Type B pancreatic cell (in vitro differentiated cells): ENCODE measurements around the gene ACADVL. TPM values are rescaled to one million over a fixed set of nuclear protein-coding genes. Genes with fewer than 3 reads are reported as not detected.
"Not testable (repeated sequence)": the region's sequence is repeated elsewhere in the genome, so short reads cannot be mapped to it uniquely, and the experiment has no call there.

Experiments
- DNase-seq: peaks from one replicate; pipeline ENCODE4 v3.0.0; 2021; ENCODE audit warnings: mixed read lengths; ENCODE audit not compliant: unreplicated experiment; ENCODE audit errors: extremely low spot score
- H3K27ac Mint-ChIP-seq: 2 replicates; pipeline ENCODE4 v1.8.0; 2021; ENCODE audit warnings: mild to moderate bottlenecking, mixed read lengths
- H3K27me3 Mint-ChIP-seq: 2 replicates; pipeline ENCODE4 v1.8.0; 2021; ENCODE audit warnings: mixed read lengths
- H3K36me3 Mint-ChIP-seq: 2 replicates; pipeline ENCODE4 v1.8.0; 2021; ENCODE audit warnings: mixed read lengths
- H3K4me1 Mint-ChIP-seq: one replicate; pipeline ENCODE4 v1.8.0; 2021; ENCODE audit warnings: mixed read lengths; ENCODE audit not compliant: unreplicated experiment
- H3K4me3 Mint-ChIP-seq: 2 replicates; pipeline ENCODE4 v1.8.0; 2021; ENCODE audit warnings: mild to moderate bottlenecking, mixed read lengths
- H3K9me3 Mint-ChIP-seq: 2 replicates; pipeline ENCODE4 v1.8.0; 2021; ENCODE audit warnings: mixed read lengths
- long read RNA-seq: library from polyadenylated mRNA; unstranded; transcript quantifications from one replicate; pipeline ENCODE4 v2.0.0, GENCODE V29; 2020
- total RNA-seq: library from RNA; stranded (reverse); gene quantifications from 2 replicates; pipeline ENCODE4 v1.2.1, GENCODE V29; 2021; ENCODE audit warnings: low replicate concordance
- TF ChIP-seq, protein P1 (sequence below): fragments of 200-600 bp; sonication (generic); conservative IDR thresholded peaks from 2 replicates; pipeline ENCODE4 v1.5.0; 2021; ENCODE audit warnings: antibody characterized with exemption, mild to moderate bottlenecking

The ACADVL gene
- total RNA-seq: 573 and 617 TPM in 2 replicates
- long read RNA-seq, partial matches to known transcripts: 60 of 79 reads
- long read RNA-seq, other reads (novel, unspliced or antisense): 15 of 79 reads

DNA sequence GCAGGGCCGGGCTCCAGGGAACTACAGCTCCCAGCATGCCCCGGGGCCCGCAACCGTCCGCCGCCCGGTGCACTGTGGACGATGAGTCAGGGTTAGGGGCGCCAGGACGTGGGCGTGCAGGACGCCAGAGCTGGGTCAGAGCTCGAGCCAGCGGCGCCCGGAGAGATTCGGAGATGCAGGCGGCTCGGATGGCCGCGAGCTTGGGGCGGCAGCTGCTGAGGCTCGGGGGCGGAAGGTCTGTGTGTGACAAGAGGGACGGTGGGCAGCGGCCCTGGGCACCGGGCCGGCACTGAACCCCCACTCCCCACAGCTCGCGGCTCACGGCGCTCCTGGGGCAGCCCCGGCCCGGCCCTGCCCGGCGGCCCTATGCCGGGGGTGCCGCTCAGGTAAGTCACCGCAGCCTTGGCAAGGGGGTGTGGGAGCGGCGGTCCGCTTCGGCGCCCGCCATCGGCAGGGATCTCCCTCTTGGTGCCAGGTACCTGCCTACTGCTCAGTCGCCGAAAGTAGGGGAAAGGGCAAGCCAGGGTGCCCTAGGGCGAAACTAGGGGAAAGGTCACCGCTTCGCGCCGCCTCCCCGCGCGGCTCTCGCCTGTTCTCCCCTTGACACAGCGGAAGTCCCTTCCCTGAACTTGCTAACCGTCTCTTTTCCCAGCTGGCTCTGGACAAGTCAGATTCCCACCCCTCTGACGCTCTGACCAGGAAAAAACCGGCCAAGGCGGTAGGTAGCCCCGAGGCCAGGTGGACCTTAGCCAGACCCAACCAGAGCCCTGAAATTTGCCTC lies at the start of gene ACADVL, which contains the start of gene DLG4:
TSS of gene ACADVL (plus strand) at position 127 of the 781 bp plus-strand sequence. CDS start at position 174, 47 bp downstream.
TSS of gene DLG4 (minus strand) at position 25 of the 781 bp plus-strand sequence.
- Mint-ChIP-seq H3K4me3 (peak within 1 kb of the TSS; percentile 97), H3K9me3 (no peaks in the 10 kb centered on the region), H3K27ac (peak within 1 kb of the TSS; percentile 97), H3K27me3 (peaks cover 6% of the 10 kb centered on the region), H3K36me3 (peaks cover 8% of the 10 kb centered on the region), H3K4me1 (peaks cover 42% of the 10 kb centered on the region)
- DNase-seq: peak; percentile 87
- TF ChIP-seq, protein P1, sequence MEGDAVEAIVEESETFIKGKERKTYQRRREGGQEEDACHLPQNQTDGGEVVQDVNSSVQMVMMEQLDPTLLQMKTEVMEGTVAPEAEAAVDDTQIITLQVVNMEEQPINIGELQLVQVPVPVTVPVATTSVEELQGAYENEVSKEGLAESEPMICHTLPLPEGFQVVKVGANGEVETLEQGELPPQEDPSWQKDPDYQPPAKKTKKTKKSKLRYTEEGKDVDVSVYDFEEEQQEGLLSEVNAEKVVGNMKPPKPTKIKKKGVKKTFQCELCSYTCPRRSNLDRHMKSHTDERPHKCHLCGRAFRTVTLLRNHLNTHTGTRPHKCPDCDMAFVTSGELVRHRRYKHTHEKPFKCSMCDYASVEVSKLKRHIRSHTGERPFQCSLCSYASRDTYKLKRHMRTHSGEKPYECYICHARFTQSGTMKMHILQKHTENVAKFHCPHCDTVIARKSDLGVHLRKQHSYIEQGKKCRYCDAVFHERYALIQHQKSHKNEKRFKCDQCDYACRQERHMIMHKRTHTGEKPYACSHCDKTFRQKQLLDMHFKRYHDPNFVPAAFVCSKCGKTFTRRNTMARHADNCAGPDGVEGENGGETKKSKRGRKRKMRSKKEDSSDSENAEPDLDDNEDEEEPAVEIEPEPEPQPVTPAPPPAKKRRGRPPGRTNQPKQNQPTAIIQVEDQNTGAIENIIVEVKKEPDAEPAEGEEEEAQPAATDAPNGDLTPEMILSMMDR: no peak

DNA sequence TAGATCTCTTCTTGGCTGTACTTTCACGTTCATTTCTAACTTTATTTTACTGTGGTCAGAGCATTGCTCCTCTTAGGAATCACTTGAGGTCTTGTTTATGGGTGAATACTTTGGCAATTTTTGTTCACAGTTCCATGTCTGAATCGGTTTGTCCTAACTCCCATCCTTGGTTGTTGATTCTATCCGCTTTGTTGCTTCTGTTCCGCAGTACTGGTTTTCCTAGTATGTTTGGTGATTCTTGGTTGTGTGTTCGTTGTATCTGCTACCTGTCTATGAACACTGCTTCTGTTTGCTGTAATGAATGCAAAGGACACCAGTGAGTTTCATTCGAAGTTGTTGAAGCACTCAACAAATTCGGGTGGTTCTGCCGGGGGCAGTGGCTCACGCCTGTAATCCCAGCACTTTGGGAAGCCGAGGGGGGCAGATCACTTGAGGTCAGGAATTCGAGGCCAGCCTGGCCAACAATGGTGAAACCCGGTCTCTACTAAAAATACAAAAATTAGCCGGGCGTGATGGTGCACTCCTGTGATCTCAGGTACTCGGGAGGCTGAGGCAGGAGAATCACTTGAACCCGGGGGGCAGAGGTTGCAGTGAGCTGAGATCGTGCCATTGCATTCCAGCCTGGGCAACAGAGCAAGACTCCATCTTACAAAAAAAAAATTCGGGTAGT lies 47.1 kb upstream of the ACADVL start:
- H3K4me3 Mint-ChIP-seq: not testable (repeated sequence)

DNA sequence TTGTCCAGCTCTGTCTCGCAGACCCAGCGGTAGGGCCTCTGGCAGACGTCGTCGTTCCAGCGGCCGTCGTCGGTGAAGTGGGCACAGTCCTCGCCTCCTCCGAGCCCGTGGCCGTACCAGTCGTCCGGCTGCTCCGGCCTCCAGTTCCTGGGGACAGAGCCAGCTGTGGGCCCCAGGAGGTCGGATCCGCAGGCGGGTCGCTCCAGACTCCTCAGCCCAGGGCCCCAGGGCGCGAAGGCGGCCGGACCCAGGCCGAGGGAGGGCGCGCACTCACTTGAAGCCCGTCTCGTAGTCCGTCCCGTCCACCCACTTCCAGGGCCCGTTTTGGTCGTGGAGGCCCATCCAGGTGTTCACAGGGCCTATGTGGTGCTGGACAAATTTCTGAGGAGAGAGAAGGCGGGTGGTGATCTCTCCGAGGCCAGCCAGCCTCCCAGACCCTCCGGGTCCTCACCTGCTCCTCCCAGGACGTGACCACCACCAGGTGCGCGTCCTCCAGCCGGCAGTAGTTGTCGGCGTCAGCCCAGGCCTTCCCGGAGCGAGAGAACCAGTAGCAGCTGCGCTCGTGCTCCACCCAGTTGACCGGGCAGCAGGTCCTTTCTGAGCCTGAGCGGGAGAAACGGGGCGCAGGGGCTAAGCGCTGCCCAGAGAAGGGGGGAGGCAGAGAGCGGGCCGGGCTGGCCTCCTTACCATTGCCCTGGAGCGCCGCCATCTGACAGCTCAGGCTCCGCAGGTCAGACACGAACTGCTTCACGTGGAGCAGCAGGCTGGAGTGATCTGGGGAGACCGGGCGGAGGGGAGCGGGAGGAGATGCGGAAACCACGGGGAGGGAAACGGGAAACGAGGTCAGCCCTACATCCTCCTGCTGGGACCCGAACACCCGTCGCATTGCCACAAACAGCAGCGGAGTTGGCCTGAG lies 45.8 kb upstream of the ACADVL start:
- TF ChIP-seq, protein P1: no peak
- Mint-ChIP-seq H3K4me1 (peaks cover 5% of the 10 kb centered on the region), H3K36me3 (peaks cover 6% of the 10 kb centered on the region), H3K27me3 (no peaks in the 10 kb centered on the region), H3K27ac (no peak overlapping the region), H3K4me3 (no peak overlapping the region), H3K9me3 (no peaks in the 10 kb centered on the region)
- no peak for DNase-seq

More for the DNA sequence above, 47.1 kb upstream of the ACADVL start:
- not testable (repeated sequence) for H3K4me1 Mint-ChIP-seq, H3K27me3 Mint-ChIP-seq, H3K36me3 Mint-ChIP-seq, H3K27ac Mint-ChIP-seq, DNase-seq, H3K9me3 Mint-ChIP-seq

DNA sequence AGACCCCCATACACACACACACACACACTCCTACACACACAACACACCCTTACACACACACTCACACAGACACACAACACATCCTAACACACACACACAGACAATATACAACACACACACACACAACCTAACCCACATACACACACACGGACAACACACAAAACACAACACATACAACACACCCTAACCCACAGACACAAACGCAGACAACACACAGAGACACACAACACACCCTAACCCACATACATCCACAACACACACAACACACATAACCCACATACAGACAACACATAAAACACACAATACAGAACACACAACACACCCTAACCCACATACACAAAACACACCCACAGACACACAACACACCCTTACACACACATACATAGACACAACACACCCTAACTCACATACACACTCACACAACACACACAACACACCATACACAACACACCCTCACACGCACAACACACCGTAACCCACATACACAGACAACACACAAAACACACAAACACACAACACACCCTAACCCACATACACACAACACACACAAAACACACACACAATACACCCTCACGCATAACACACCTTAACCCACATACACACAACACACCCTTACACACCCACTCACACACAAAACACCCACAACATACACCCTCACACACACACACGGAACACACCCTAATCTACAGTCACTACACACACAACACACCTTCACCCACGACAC lies 45.0 kb upstream of the ACADVL start:
- TF ChIP-seq, protein P1: no peak
- peaks cover 6% of the 10 kb centered on the region for H3K36me3 Mint-ChIP-seq
- no peak overlapping the region for H3K4me3 Mint-ChIP-seq
- H3K27ac Mint-ChIP-seq: no peak overlapping the region
- peaks cover 5% of the 10 kb centered on the region for H3K4me1 Mint-ChIP-seq
- H3K27me3 Mint-ChIP-seq: no peaks in the 10 kb centered on the region
- no peak for DNase-seq
- H3K9me3 Mint-ChIP-seq: no peaks in the 10 kb centered on the region

DNA sequence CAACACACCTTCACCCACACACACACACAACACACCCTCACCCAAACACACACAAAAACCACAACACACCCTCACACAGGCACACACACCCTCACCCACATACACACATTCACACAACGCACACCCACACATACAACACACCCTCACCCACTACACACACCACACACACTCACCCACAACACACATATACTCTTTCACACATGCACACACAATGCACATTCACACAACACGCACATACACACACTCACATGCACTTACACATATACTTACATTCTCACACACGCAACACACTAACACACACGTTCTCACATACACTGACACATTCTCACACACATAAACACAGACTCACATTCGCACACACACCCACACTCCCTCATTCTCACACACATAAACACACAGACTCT lies 44.4 kb upstream of the ACADVL start:
- Mint-ChIP-seq H3K4me1 (peaks cover 5% of the 10 kb centered on the region), H3K27me3 (no peaks in the 10 kb centered on the region), H3K27ac (no peak overlapping the region), H3K9me3 (no peaks in the 10 kb centered on the region), H3K4me3 (no peak overlapping the region), H3K36me3 (peaks cover 6% of the 10 kb centered on the region)
- DNase-seq: no peak
- TF ChIP-seq, protein P1: no peak
